HG02870 (cell line): ENCODE results near the gene RNF182.
"Not testable (repeated sequence)": the region's sequence is repeated elsewhere in the genome, so short reads cannot be mapped to it uniquely, and the experiment has no call there.

Experiments
- ATAC-seq: cut with Tn5 transposase; IDR thresholded peaks from one replicate; pipeline ENCODE4 v1.9.1; 2021; ENCODE audit warnings: mild to moderate bottlenecking, moderate library complexity; ENCODE audit not compliant: unreplicated experiment

The RNF182 gene

GRCh38 chr6:13916230-13916944, 8.4 kb upstream of the RNF182 start:
- ATAC-seq, result no peak

- ATAC-seq, result no peak
These were observed 7.6 kb upstream of the RNF182 start for GRCh38 chr6:13917141-13917540.

- ATAC-seq, result no peak
These were observed 6.0 kb upstream of the RNF182 start for GRCh38 chr6:13918686-13919250.

GRCh38 chr6:13919861-13920260, 4.9 kb upstream of the RNF182 start:
- ATAC-seq, result no peak

- no peak for ATAC-seq
These were observed 4.2 kb upstream of the RNF182 start for GRCh38 chr6:13920552-13920951.

- ATAC-seq, result no peak
These were observed 2.0 kb upstream of the RNF182 start for GRCh38 chr6:13922750-13923149.

GRCh38 chr6:13923527-13924145, 1.1 kb upstream of the RNF182 start:
- no peak for ATAC-seq

GRCh38 chr6:13924146-13924948, 405 bp upstream of the RNF182 start:
- no peak for ATAC-seq

- no peak for ATAC-seq
These were observed 1.6 kb downstream of the RNF182 start for GRCh38 chr6:13926378-13926777.

GRCh38 chr6:13927203-13927602, 2.5 kb downstream of the RNF182 start:
- ATAC-seq, result no peak

GRCh38 chr6:13929196-13929595, 4.4 kb downstream of the RNF182 start:
- ATAC-seq, result no peak

- ATAC-seq, result no peak
These were observed 7.1 kb downstream of the RNF182 start for GRCh38 chr6:13931797-13932402.

GRCh38 chr6:13932785-13933184, 8.0 kb downstream of the RNF182 start:
- ATAC-seq, result no peak

- ATAC-seq, result no peak
These were observed 10.0 kb downstream of the RNF182 start for GRCh38 chr6:13934721-13935120.

- no peak for ATAC-seq
These were observed 10.6 kb downstream of the RNF182 start for GRCh38 chr6:13935190-13935880.

GRCh38 chr6:13935881-13936261, 11.1 kb downstream of the RNF182 start:
- not testable (repeated sequence) for ATAC-seq

- no peak for ATAC-seq
These were observed 17.1 kb downstream of the RNF182 start for GRCh38 chr6:13941902-13942301.

- ATAC-seq, result no peak
These were observed 19.2 kb downstream of the RNF182 start for GRCh38 chr6:13943943-13944342.

- ATAC-seq, result no peak
These were observed 21.8 kb downstream of the RNF182 start for GRCh38 chr6:13946506-13946905.

GRCh38 chr6:13947611-13948178, 22.9 kb downstream of the RNF182 start:
- no peak for ATAC-seq
